Ovary (tissue), 3 donors: Measurements from ENCODE around the gene VSTM2B.

Source experiments
- CTCF ChIP-seq, 3 donors: fragments of 450-650 bp in 2 of 3; fragments of 200-600 bp in 1 of 3; IDR thresholded peaks; one replicate each; pipeline versions ENCODE4 v1.5.1 to v1.8.0; 2016 to 2022; ENCODE audit warnings: antibody characterized with exemption in 3 of 3, mild to moderate bottlenecking in 1 of 3
- EP300 ChIP-seq: sonication (generic); formaldehyde crosslinking; IDR thresholded peaks from one replicate; pipeline ENCODE4 v1.6.1; 2017; ENCODE audit warnings: antibody characterized with exemption
- POLR2A ChIP-seq: fragments of 450-650 bp; IDR thresholded peaks from one replicate; pipeline ENCODE4 v1.6.1; 2017; ENCODE audit warnings: antibody characterized with exemption, mild to moderate bottlenecking, moderate library complexity
- donor health status: DM: no; HTN: no; CAD: no.

GRCh38 chr19:29508181-29508580 lies 17.6 kb upstream of the VSTM2B start:
- TF ChIP-seq POLR2A = no peak
- TF ChIP-seq CTCF (IDR thresholded peaks at IDR 0.05) = no peak
- TF ChIP-seq EP300 = no peak
